ENCODE results near the gene LRRC3.

Gene LRRC3

DNA sequence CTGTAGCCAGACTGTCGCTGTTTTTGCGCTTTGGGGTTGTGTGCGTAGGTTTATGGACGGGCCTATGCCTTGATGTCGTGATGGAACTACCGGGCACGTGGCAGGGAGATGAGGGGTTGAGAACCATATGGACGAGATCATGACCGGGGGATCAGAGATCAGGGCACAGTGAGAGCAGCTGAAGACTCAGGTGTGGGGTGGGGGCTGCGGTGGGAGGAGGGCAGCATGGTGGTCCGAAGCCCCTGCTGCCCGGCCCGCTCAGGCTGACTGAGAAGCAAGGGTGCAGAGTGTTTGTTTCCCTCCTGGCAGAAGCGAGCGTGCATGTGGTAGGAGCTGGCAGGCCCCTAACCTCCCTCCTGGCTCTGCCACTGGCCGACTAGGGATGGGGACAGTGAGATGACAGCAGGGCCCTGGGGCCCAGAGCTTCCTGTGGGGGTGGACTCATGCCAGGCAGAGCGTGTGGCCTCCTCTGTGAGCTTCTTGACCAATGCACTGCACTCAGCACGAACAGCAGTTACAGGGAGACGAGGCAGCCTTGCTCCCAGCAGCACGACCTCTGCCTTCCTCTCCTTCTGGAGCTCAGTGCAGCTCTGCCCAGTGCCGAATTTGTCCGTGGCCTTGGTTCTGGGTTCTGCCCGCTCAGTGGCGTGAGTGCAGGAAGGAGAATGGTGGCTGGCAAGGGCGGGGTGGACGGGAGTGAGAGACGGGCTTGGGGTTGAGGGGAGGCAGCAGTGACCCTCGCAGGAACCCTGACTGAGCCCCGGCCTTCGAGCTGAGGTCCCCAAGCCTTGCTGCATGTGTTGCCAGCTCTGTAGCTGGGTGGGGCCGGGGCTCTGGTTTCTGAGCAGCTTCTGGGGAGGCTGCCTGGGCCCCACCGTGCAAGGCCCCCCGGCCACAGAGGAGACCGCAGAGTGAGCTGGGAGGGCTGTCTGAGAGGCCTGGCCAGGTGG lies 22.2 kb upstream of the LRRC3 start:
- no peak overlapping the region for H3K4me3 ChIP-seq (ENCODE audit: low read depth, low read length)
- TF ChIP-seq, protein P1, sequence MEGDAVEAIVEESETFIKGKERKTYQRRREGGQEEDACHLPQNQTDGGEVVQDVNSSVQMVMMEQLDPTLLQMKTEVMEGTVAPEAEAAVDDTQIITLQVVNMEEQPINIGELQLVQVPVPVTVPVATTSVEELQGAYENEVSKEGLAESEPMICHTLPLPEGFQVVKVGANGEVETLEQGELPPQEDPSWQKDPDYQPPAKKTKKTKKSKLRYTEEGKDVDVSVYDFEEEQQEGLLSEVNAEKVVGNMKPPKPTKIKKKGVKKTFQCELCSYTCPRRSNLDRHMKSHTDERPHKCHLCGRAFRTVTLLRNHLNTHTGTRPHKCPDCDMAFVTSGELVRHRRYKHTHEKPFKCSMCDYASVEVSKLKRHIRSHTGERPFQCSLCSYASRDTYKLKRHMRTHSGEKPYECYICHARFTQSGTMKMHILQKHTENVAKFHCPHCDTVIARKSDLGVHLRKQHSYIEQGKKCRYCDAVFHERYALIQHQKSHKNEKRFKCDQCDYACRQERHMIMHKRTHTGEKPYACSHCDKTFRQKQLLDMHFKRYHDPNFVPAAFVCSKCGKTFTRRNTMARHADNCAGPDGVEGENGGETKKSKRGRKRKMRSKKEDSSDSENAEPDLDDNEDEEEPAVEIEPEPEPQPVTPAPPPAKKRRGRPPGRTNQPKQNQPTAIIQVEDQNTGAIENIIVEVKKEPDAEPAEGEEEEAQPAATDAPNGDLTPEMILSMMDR (IDR thresholded peaks at IDR 0.05; ENCODE audit: low read depth, low read length): no peak

DNA sequence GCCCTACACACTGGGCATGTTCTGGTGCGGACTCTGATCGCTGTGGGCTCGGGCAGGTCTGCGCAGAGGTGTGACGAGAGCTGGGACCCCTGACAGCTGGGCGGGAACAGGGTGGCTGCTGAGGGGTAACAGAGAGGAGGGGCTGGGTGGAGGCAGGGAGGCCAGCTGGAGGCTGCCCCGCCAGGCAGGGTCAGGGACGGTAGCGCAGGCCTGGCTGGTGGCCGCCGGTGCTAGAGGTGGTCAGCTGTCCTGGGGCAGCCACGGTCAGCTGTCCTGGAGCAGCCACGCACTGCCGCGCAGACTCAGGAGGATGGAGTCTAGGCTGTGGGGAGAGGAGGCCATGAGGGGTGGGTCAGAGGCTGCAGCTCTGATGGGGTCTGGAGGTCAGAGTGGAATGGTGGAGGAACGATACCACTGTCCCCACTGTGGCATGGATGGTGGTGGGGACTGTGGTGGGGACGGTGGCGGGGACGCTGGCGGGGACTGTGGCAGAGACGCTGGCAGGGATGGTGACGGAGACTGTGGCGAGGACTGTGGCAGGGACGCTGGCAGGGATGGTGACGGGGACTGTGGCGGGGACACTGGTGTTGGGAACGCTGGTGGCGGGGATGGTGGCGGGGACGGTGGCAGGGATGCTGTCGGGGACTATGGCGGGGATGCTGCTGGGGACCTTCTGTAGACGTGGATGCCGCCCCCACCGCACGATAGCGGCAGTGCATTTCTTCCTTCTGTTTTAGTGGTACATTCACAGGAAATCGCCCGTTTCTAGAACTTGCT lies 21.3 kb upstream of the LRRC3 start:
- TF ChIP-seq, protein P1 (IDR thresholded peaks at IDR 0.05; ENCODE audit: low read depth, low read length): no peak
- H3K4me3 ChIP-seq (ENCODE audit: low read depth, low read length): no peak overlapping the region

DNA sequence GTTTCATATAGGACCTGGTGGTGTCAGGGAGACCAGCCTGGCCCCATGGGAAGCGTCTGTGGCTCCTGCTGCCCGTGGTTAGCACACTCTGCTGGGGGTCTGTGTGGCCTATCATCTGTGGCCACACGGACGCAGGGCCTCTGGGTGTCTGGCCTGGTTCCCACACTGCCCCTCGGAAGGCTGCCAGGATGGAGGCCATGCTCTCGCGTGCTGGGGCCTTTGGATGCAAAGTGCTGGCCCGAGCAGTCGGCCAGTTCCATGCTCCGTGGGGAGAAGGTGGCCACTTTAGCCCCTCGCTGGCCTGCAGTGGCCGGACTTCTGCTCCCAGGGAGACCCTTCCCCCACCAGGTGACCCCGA lies 20.8 kb upstream of the LRRC3 start:
- H3K4me3 ChIP-seq (ENCODE audit: low read depth, low read length): no peak overlapping the region
- TF ChIP-seq, protein P1 (IDR thresholded peaks at IDR 0.05; ENCODE audit: low read depth, low read length): no peak

DNA sequence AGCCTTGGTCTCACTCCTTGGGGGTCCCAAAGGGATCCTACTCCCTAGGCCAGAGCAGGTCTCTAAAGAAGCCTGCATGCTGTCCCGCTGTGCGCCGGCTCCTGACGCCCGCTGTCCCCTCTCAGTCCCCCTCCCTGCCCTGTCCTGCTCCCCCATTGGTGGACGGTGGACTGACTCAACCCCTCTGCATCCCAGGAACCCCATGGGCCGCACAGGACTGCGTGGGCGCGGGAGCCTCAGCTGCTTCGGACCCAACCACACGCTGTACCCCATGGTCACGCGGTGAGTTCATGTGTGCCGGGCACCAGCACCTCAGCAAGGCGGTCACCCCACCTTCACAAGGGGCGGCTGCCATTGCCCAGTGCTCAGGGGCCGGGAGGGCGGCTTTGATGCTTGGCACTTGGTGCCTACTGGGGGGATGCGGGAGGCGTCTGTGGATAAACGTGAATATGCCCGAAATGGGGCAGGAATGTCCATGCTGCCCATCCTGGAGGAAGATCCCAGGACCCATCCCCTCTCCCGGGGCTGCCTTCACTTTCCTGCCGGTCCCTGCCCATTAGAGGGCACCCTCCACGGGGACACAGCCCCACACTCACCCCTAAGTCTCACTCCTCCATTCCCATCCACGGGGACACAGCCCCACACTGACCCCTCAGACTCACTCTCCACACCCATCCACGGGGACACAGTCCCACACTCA lies 20.2 kb upstream of the LRRC3 start:
- H3K4me3 ChIP-seq (ENCODE audit: low read depth, low read length): no peak overlapping the region
- TF ChIP-seq, protein P1 (IDR thresholded peaks at IDR 0.05; ENCODE audit: low read depth, low read length): no peak

DNA sequence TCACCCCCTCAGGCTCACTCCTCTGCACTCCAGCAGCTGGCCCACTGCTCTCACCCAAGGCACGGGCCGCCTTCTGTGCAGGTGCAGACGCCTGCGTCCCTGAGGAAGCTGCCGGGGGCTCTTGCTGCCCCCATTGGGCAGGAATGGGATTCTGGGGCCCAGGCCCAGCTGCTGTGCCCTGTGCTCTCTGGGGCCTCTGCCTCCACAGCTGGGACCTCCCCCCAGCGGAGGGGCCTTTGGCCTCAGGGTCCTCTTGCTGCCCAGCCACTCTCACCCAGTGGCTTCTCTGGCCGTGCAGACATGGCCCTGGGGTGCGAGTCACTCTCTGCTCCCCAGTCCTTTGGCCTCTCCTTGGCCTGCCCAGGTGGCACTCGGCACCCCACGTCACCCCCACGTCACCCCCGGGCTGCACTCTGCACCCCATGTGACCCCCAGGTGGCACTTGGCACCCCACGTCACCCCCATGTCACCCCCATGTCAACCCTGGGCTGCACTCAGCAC lies 19.1 kb upstream of the LRRC3 start:
- no peak overlapping the region for H3K4me3 ChIP-seq (ENCODE audit: low read depth, low read length)
- TF ChIP-seq, protein P1 (IDR thresholded peaks at IDR 0.05; ENCODE audit: low read depth, low read length): no peak

DNA sequence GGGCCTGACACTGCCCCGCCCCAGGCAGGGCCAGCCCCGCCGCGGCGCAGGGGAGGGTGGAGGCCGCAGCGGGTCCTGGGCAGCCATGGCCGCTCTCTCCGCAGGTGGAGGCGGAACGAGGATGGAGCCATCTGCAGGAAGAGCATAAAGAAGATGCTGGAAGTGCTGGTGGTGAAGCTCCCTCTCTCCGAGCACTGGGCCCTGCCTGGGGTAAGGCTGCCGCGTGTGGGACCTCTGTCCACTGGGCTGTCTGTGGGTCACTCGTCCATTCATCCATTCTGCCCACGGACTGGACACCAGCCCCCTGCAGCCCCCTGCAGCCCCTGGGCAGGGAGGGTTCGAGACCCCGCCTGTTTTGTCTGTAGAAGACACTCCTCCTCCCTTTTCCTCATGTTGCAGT lies 18.4 kb upstream of the LRRC3 start:
- TF ChIP-seq, protein P1 (IDR thresholded peaks at IDR 0.05; ENCODE audit: low read depth, low read length): no peak
- no peak overlapping the region for H3K4me3 ChIP-seq (ENCODE audit: low read depth, low read length)

All from WI38 (cell line).